ENCODE measurements around the gene TRAK1. TPM values are rescaled to one million over a fixed set of nuclear protein-coding genes. Genes with fewer than 3 reads are reported as not detected.
"Not testable (repeated sequence)": the region's sequence is repeated elsewhere in the genome, so short reads cannot be mapped to it uniquely, and the experiment has no call there.

TRAK1 gene
- total RNA-seq, 1 donor from 2014 or later = 50.7 TPM

- TF ChIP-seq CTCF (IDR thresholded peaks at IDR 0.05; ENCODE audit: unreplicated experiment) = no peak
- Mint-ChIP-seq H3K9me3 (peaks cover 7% of the 10 kb centered on the region), H3K36me3 (peaks cover 20% of the 10 kb centered on the region), H3K4me3 (no peak overlapping the region), H3K27ac (peak overlapping the region; percentile 35), H3K27me3 (ENCODE audit: low read depth) (no peaks in the 10 kb centered on the region), H3K4me1 (peaks cover 40% of the 10 kb centered on the region)
- DNase-seq (ENCODE audit: low spot score in 2 of 2, unreplicated experiment in 2 of 2) = no peak
Observed at GRCh38 chr3:42101481-42101880, 10.3 kb downstream of the TRAK1 start.

- no peak for DNase-seq (ENCODE audit: low spot score in 2 of 2, unreplicated experiment in 2 of 2)
- H3K4me1 Mint-ChIP-seq = peaks cover 32% of the 10 kb centered on the region
- H3K36me3 Mint-ChIP-seq = peaks cover 26% of the 10 kb centered on the region
- peak overlapping the region; percentile 36 for H3K4me3 Mint-ChIP-seq
- peak overlapping the region; percentile 91 for H3K27ac Mint-ChIP-seq
- no peaks in the 10 kb centered on the region for H3K27me3 Mint-ChIP-seq (ENCODE audit: low read depth)
- H3K9me3 Mint-ChIP-seq = peaks cover 7% of the 10 kb centered on the region
- TF ChIP-seq CTCF (IDR thresholded peaks at IDR 0.05; ENCODE audit: unreplicated experiment) = no peak
Observed at GRCh38 chr3:42102571-42102970, 11.4 kb downstream of the TRAK1 start.

- not testable (repeated sequence) for H3K27ac Mint-ChIP-seq; H3K4me3 Mint-ChIP-seq; DNase-seq (ENCODE audit: low spot score in 2 of 2, unreplicated experiment in 2 of 2); H3K9me3 Mint-ChIP-seq; H3K27me3 Mint-ChIP-seq (ENCODE audit: low read depth)
- H3K4me1 Mint-ChIP-seq = peaks cover 18% of the 10 kb centered on the region
- peaks cover 26% of the 10 kb centered on the region for H3K36me3 Mint-ChIP-seq
Observed at GRCh38 chr3:42103921-42104665, 12.9 kb downstream of the TRAK1 start.

GRCh38 chr3:42105994-42106393, 14.8 kb downstream of the TRAK1 start:
- not testable (repeated sequence) for H3K27ac Mint-ChIP-seq; H3K4me3 Mint-ChIP-seq; H3K27me3 Mint-ChIP-seq (ENCODE audit: low read depth); H3K9me3 Mint-ChIP-seq; DNase-seq (ENCODE audit: low spot score in 2 of 2, unreplicated experiment in 2 of 2)
- peaks cover 10% of the 10 kb centered on the region for H3K4me1 Mint-ChIP-seq
- peaks cover 26% of the 10 kb centered on the region for H3K36me3 Mint-ChIP-seq

GRCh38 chr3:42106646-42107045, 15.5 kb downstream of the TRAK1 start:
- peaks cover 7% of the 10 kb centered on the region for H3K9me3 Mint-ChIP-seq
- H3K36me3 Mint-ChIP-seq = peaks cover 26% of the 10 kb centered on the region
- H3K4me3 Mint-ChIP-seq = no peak overlapping the region
- H3K27me3 Mint-ChIP-seq (ENCODE audit: low read depth) = no peaks in the 10 kb centered on the region
- no peak overlapping the region for H3K27ac Mint-ChIP-seq
- DNase-seq (ENCODE audit: low spot score in 2 of 2, unreplicated experiment in 2 of 2) = no peak
- H3K4me1 Mint-ChIP-seq = peaks cover 10% of the 10 kb centered on the region
- no peak for TF ChIP-seq CTCF (IDR thresholded peaks at IDR 0.05; ENCODE audit: unreplicated experiment)

- Mint-ChIP-seq H3K27me3 (ENCODE audit: low read depth) (no peaks in the 10 kb centered on the region), H3K4me3 (no peak overlapping the region), H3K4me1 (no peaks in the 10 kb centered on the region), H3K27ac (no peak overlapping the region), H3K36me3 (peaks cover 8% of the 10 kb centered on the region), H3K9me3 (peaks cover under 1% of the 10 kb centered on the region)
- no peak for DNase-seq (ENCODE audit: low spot score in 2 of 2, unreplicated experiment in 2 of 2)
- TF ChIP-seq CTCF (IDR thresholded peaks at IDR 0.05; ENCODE audit: unreplicated experiment) = no peak
Observed at GRCh38 chr3:42110631-42111030, 19.5 kb downstream of the TRAK1 start.

All from mesothelial cell of epicardium (in vitro differentiated cells).